HTERT RPE-1 (cell line): Measurements from ENCODE around the gene PCK1.
"Not testable (repeated sequence)": the region's sequence is repeated elsewhere in the genome, so short reads cannot be mapped to it uniquely, and the experiment has no call there.

Experiments used
- in situ Hi-C: fragments of 300-500 bp; cut with MboI; formaldehyde crosslinking; loops from 4 replicates; pipeline ENCODE4 v1.14.3; 2020; ENCODE audit warnings: low sequenced_read_pairs

PCK1 gene

DNA sequence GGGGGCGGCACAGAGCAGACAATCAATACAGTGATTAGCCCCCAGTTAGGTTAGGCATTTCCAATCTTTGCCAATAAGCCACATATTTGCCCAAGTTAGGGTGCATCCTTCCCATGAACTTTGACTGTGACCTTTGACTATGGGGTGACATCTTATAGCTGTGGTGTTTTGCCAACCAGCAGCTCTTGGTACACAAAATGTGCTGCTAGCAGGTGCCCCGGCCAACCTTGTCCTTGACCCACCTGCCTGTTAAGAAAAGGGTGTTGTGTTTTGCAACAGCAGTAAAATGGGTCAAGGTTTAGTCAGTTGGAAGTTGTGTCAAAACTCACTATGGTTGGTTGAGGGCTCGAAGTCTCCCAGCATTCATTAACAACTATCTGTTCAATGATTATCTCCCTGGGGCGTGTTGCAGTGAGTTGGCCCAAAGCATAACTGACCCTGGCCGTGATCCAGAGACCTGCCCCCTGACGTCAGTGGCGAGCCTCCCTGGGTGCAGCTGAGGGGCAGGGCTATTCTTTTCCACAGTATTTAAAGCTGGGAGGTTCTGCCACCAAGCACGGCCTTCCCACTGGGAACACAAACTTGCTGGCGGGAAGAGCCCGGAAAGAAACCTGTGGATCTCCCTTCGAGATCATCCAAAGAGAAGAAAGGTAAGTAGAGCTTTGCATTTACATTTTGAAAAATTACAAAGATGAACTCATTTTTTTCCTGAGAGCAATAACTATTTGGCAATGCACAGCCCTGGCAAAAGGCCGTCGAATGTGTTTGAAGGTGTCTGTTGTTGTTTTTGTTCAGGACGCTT lies at the start of gene PCK1:
TSS of gene PCK1 (plus strand) at position 557 of the 802 bp plus-strand sequence. CDS start 302 bp downstream, outside the sequence.
- in situ Hi-C loops = no loop called here

DNA sequence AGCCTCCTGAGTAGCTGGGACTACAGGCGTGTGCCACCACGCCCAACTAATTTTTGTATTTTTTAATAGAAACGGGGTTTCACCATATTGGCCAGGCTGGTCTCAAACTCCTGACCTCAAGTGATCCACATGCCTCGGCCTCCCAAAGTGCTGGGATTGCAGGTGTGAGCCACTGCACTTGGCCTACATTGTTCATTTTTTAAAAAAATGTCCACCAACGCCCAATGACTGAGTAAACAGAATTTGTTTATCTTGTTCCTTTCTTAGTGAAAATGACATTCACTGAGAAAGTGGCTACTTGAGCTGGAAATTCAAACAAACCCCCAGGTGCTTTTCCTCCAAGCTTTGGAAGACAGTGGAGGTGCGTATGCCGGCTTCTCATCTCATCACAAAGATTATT lies 49.2 kb upstream of the PCK1 start:
- in situ Hi-C loops = not testable (repeated sequence)

DNA sequence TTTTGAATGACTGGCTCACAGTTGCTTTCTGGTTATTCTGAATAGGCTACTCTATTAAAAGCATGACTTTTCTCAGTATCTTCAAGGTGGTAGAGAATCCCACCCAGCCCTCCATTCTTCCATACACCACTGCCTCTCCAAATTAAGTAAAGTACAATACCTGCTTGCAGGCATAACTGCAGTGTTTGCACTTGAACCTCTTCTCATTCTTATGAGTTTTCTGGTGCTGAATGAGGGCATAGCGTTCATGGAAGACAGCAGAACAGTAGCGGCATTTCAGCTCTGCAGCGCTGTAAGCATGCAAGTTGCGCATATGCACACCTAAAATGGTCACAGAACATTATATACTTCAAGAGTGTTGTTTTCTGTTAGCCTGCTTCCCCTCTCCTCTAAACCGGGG lies 48.5 kb upstream of the PCK1 start:
- in situ Hi-C loops = no loop called here

DNA sequence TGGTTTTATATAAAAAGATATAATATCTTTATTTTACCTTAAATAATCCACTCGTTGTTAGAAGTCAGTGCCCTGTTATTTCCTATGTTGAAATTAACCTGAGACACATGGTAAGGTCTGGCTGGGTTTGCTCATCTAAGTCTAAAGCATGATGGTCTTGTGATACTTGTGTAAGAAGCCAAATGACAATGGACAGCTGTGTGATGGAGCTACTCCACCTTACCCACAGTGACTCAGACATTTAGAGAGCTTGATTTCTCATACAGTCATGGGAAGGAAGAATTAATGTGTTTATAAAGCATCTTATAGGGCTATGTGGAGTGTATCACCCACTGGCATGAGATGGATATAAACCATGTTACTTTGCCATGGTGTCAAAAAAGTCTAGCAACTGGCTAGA lies 47.7 kb upstream of the PCK1 start:
- in situ Hi-C loops = no loop called here

DNA sequence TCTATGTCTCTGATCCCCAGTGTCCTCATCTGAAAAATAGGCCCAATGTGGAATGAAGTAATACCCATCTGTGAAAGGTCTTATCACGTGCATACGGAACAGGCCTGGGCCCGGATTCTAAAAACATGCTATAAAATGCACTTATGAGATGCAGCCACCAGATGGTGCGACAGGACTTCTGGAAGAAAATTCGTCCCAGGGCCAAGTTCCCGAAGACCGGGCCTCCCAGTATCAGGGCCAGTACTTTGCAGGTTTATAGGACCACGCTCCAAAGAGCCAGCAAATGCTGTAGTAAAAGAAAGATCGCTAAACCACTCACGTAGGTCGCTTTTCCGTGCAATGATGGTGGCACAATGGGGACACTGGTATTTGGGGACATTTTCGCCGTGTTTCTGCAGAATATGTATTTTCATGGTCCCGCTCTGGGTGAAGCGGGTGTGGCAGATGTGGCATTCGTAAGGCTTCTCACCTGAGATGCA lies 46.6 kb upstream of the PCK1 start:
- in situ Hi-C loops = no loop called here

DNA sequence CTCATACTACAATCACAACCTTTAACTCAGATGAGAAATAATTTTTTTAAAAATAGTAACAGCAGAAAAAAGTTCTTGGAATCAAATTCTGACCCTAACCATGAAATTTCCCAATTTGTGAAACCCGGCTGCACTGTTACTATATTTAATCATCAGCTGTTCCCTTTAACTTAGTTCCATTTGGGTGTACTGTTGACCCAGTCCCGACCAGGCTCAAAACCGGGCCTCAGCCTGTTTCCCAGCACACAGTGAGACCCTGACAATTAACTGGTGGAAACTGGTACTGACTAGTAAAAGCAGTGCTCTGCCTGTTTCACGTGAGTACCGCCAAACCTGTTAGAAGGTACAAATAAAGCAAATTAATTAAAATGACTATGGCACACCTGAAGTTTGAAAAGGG lies 43.0 kb upstream of the PCK1 start:
- in situ Hi-C loops = no loop called here

DNA sequence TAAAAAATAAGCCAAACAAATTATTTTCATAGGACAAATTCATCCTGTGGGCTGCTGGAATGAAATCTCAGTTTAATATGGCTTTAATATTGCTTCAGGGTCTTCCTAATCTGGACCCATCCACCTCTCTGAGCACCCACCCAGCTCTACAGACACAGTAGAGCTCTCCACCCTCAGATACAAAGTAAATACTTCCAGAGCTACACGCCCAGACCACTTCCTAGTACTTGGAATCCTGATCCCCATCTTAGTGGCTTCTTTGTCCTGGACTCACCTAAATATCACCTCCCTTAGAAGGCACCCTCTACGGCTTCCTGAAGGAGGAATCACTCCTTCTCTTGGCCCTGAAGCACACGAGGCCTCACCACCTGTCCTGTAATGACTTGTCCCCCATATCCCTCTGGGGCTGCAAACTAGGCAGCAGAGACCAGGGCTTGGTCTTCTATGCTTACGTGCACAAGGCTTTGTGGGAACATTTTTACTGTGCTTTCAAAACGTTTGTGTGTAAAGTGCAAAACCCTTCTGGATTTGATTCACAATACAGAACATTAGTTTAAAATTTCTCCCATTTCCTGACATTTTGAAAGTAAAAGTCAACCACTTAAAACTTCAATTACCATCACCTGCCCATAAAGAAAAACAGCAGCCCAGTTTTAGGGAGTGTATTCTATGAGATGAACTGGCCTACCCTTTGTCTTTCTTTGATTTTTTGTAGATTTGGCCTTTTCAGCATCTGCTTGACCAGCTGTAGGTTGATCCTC lies 38.4 kb upstream of the PCK1 start:
- in situ Hi-C loops = no loop called here

DNA sequence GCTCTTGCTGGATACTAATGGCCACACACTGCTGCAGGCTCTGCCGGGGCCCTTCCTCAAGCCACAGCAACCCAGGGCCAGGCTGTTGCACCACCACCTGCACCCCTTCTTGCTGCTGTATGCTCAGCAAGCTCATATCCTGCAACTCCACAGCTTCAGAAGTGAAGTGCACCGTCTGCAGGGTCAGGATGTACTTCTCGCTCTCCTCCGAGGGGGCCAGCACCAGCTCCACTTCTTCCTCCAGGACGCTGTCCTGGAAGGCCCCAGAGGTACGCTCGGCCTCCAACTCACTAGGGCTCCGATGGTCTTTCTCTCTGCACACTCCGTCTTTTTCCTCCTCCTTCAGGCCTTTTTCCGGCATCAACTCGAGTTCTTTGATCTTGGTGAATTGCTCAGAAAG lies 37.1 kb upstream of the PCK1 start:
- in situ Hi-C loops = no loop called here

DNA sequence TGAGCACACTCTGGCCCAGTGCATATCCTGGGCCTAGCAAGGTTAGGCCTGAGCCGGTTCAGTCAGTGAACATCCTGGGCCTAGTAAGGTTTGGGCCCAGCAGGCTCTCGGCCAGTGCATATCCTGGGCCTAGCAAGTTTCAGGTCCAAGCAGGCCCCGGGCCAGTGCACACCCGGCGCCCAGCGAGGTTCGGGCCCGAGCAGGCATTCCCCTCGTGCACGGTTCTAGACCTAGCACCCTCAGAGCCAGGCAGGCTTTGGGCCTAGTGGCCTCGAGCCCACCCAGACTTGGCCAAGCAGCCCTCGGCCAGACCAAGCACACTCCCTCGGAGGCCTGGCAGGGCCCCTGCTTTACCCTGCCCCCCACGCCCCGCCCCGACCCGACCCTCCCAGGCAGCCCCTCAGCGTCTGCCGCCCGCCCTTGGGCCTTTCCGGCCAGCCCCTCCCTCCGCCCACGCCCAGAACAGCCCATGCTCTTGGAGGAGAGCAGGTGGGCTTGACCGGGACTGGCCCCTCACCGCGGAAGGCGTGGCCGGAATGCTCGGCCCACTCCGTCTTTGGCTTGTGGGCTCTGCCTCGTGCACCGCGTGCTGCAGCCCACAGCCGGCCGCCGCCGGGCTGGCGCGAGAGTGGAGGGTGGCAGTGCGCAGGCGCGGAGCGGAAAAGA lies 36.3 kb upstream of the PCK1 start, which contains the start of gene CTCFL:
TSS of gene CTCFL (minus strand) at position 630 of the 666 bp plus-strand sequence. CDS start 935 bp downstream, outside the sequence.
- in situ Hi-C loops = no loop called here

DNA sequence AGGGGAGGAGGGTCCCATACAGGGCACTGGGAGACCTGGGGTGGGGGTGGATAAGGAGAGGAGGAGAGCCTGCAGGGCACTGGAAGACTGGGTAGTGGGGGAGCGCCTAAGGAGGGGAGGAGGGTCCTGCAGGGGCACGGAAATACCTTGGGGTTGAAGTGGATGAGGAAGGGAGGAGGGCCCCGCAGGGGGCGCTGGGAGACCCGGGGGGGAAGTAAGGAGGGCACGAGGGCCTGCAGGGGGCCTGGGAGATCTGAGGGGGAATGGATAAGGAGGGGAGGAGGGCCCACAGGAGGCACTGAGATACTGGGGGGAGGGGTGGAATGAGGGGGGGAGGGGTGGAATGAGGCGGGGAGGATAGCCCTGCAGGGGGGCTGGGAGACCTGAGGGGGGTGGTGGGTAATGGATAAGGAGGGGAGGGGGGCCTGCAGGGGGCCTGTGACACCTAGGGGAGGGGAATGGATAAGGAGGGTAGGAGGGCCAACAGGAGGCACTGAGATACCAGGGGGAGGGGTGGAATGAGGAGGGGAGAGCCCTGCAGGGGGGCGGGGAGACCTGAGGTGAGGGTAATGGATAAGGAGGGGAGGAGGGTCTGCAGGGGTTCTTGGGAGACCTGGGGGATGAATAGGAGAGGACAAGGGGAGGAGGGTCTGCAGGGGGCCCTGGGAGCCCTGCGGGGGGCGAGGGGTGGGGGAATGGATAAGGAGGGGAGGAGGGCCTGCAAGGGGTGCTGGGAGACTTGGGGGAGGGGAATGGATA lies 35.4 kb upstream of the PCK1 start:
- in situ Hi-C loops = no loop called here

DNA sequence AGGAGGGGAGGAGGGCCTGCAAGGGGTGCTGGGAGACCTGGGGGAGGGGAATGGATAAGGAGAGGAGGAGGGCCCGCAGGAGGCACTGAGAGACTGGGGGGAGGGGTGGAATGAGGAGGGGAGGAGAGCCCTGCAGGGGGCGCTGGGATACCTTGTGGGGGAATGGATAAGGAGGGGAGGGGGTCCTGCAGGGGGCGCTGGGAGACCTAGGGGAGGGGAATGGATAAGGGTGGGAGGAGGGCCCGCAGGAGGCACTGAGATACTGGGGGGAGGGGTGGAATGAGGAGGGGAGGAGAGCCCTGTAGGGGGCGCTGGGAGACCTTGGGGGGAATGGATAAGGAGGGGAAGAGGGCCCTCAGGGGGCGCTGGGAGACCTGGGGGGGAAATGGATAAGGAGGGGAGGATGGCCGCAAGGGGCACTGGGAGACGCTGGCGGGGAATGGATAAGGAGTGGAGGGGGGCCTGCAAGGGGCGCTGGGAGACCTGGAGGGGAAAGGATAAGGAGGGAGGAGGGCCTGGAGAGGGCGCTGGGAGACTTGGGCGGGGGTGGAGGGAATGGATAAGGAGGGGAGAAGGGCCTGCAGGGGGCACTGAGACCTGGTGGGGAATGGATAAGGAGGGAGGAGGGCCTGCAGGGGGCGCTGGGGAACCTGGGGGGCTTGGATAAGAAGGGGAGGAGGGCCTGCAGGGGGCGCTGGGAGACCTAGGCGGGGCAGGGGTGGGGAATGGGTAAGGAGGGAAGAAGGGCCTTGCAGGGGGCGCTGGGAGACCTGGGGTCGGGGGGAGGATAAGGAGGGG lies 34.6 kb upstream of the PCK1 start:
- in situ Hi-C loops = no loop called here

DNA sequence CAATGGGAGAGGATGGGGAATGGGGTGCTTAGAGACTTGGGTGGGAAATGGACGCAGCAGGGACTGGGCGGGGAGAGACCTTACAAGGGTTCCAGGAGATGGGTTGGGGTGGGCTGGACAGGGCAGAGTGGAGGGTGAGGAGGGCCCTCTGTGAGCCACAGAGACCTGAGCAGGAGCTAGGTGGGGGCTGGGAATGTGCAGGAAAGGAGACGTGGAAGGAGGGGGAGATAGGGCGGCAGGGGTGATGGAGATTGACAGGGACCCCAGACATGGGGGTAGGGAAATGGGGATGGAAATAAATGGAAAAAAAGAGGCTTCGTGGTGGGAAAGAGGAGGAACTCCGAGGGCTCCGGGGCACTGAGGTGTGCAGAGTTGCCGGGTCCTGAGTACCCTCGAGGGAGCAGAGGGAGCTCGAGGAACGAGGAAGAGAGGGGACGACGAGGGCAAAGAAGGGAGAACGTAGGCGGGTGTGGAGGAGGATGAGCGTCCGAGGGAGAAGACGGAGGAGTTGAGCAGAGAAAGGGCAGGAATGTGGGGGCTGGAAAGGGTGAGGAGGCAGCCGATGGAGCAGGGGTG lies 33.9 kb upstream of the PCK1 start:
- in situ Hi-C loops = no loop called here

DNA sequence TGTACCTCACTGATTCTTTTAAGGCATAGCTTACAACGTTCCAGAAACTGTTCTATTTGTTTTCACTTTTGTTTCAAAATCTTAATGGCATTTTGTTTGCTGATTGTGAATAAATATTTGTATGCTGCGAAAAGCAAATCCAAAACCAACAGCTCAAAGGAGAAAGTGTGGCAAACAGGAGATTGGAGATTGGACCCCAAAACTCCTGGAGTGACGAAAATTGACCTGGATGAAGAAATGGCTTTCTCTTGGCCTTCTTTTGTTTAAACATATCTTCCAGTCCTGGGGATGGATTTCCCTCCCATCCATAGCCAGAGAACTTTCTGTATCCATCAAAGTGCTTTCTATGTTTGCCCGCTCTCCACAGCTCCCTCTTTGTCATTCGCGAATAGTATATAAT lies 33.2 kb upstream of the PCK1 start:
- in situ Hi-C loops = no loop called here

DNA sequence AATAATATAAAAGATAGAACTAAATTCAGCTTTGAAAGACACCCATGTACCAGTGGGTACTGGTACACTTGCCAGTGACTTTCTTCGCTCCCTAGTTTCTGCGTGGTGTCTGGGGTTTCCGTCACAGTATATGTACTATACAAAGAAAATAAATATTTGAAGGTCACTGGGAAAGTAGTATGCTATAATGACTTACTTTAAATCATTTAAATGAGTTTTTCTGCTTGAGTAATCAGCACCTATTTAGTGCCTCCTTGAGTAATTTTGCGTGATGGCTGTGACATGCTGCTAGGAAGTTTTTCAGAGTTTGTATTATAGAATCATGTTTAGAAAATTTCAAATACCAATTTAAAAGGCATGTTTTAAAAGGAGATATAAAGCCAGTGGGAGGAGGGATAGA lies 32.8 kb upstream of the PCK1 start:
- in situ Hi-C loops = no loop called here

DNA sequence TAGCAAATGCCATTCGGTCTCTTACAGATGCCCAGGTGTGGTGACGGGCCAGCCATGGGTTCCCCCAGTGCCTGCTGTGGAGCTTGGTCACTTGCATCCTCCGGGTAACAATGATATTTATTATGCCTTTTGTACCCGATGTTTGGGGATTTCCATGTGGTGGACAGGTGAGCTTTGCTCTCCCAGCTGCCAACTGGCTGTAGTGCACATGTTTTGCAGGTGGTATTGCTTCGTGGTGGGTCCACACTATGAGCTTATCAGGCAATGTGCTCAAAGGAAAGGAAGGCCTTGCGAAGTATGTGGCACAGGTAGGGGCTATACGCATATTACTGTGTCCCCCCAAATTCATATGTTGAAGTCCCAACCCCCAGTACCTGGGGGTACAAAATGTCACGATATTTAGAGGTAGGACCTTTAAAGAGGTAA lies 31.7 kb upstream of the PCK1 start:
- in situ Hi-C loops = no loop called here

DNA sequence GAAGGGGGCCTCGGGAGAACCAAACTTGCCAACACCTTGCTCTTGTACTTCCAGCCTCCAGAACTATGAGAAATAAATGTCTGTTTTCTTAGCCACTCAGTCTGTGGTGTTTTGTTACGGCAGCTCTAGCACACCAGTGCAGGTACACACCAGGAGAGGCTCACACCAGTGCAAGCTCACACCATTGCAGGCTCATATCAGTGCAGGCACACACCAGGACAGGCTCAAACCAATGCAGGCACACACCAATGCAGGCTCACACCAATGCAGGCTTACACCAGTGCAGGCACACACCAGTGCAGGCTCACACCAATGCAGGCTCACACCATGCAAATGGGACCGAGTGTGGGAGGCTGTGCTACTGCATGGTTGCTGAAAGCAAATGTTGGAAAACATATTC lies 31.1 kb upstream of the PCK1 start:
- in situ Hi-C loops = no loop called here

DNA sequence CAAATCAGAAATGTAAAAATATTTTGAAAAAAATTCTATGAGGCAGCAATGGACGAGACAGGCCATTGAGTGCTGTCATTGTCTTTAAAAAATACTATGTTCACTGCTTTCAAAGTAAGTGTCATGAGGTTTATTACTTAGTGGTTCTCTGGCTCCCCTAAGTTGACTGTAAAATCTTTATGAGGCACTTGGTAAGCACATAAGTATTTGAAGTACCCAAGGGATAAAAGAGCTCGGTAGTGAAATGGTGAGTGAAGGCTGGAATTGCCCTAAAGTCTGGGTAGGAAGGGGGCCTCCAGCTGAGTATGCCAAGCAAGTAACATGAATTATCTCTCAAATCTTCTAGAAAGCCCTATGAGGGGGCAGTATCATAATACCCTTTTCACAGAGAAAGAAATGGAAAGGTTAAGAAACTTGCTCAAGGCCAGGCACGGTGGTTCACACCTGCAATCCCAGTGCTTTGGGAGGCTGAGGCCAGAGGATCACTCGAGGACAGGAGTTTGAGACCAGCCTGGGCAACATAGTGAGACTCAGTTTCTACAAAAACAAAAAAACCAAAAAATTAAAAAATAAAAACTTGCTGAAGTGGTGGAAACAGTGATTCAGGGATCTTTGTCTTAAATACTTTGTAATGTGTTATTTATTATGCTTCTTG lies 30.5 kb upstream of the PCK1 start:
- in situ Hi-C loops = no loop called here

DNA sequence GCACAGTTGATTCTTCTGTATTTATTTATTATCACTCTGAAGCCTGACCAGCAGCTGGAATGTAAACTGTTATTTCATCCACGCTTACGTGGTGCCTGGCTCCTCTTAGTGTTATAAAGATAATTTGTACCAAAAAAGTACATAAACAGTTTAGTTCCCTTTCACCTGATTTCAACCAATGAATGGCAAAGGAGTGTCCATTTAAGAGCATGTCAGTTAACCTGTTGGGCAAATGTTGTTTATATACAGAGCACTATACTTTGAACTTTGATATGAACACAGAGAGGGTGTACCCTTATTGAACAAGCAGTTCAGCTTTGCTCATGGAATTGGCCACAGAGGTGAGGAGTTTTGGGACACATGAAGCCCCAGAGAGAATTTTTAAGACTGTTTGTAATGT lies 28.8 kb upstream of the PCK1 start:
- in situ Hi-C loops = no loop called here

DNA sequence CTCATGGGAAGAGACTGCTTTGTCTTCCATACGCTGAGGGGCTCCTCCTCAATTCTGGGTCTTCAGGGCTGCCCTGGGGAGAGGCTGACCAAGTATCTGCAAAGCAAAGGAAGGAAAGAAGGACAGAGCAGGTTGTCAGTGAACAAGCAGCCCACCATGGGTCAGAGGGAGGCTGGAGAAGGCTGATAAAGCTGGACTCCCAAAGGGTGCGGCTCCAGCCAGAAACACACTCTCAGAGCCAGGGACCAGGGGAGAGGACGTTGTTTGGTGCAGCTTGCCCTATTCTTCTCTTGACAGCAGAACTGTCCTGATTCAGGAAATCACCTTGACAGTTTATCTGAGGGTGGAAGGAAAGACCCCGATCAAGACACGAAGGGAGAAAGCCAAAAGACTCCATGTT lies 25.6 kb upstream of the PCK1 start:
- in situ Hi-C loops = no loop called here
